ENCODE results near the gene LEFTY1.
"Not testable (repeated sequence)": the region's sequence is repeated elsewhere in the genome, so short reads cannot be mapped to it uniquely, and the experiment has no call there.

Gene LEFTY1, protein sequence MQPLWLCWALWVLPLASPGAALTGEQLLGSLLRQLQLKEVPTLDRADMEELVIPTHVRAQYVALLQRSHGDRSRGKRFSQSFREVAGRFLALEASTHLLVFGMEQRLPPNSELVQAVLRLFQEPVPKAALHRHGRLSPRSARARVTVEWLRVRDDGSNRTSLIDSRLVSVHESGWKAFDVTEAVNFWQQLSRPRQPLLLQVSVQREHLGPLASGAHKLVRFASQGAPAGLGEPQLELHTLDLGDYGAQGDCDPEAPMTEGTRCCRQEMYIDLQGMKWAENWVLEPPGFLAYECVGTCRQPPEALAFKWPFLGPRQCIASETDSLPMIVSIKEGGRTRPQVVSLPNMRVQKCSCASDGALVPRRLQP

DNA sequence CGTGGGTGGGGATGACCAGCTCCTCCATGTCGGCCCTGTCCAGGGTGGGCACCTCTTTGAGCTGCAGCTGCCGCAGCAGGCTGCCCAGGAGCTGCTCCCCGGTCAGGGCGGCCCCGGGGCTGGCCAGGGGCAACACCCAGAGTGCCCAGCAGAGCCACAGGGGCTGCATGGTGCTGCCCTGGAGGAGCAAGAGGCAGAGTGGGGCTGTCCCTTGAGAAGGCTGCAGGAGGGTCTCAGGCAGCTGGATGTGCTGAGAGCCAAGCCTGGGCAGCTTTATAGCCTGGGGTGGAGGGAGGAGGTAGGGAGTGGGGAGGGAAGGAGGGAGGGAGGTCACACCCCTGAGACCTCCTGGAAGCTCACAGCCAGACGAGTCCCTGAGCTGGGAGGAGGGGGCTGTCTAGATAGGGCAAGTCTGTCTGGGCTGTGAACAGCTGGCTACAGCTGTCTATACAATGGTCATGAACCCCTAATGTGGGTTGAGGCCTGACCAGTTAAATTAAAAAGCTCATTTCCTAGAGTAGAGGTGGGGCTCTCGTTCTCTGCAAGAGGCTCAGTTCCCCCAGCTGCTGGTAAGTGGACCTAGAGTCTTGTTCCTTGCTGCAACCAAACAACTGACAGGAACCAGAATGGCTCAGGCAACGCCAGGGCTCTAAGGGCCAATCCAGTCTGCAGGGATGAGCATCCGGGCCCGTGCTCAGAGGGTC, at the start of gene LEFTY1:
LEFTY1 (minus strand) TSS at position 249 of the 704 bp plus-strand sequence; CDS start at position 169, 80 bp downstream.
- TF ChIP-seq, protein P1, sequence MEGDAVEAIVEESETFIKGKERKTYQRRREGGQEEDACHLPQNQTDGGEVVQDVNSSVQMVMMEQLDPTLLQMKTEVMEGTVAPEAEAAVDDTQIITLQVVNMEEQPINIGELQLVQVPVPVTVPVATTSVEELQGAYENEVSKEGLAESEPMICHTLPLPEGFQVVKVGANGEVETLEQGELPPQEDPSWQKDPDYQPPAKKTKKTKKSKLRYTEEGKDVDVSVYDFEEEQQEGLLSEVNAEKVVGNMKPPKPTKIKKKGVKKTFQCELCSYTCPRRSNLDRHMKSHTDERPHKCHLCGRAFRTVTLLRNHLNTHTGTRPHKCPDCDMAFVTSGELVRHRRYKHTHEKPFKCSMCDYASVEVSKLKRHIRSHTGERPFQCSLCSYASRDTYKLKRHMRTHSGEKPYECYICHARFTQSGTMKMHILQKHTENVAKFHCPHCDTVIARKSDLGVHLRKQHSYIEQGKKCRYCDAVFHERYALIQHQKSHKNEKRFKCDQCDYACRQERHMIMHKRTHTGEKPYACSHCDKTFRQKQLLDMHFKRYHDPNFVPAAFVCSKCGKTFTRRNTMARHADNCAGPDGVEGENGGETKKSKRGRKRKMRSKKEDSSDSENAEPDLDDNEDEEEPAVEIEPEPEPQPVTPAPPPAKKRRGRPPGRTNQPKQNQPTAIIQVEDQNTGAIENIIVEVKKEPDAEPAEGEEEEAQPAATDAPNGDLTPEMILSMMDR (IDR thresholded peaks at IDR 0.05; ENCODE audit: insufficient read depth, missing control alignments) = no peak
- FAIRE-seq (no peak), DNase-seq (ENCODE audit: insufficient read length, low spot score) (no peak)

DNA sequence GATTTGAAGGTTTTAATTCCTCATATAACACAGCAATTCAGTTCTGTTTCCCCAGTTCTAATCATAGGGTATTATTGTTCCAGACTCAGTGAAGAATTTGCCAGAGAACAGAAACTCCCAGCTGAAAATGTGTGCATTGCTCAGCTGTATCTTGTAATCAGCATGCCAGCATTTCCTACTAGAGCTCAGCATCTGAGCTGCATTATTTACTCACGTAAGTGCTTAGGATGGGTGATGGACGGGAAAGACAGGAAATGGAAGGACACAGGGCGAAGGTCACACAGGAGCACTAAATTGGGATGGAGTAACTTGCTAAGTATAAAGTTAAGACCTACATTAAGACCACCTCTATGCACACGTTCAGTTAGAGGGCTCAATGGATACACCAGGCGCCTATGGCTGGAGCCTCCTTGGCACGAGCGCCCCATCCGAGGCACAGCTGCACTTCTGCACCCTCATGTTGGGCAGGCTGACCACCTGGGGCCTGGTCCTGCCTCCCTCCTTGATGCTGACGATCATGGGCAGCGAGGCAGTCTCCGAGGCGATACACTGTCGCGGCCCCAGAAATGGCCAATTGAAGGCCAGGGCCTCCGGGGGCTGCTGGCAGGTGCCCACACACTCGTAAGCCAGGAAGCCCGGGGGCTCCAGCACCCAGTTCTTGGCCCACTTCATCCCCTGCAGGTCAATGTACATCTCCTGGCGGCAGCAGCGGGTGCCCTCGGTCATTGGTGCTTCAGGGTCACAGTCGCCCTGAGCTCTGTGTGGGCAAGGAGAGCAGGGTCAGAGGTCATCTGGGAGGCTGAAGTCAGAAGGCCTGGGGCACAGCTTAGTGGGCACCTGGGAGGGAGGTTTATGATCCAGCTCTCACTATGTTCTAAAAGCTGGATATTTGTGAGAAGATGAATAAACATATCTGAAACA, 48.4 kb upstream of the LEFTY1 start:
- no peak for DNase-seq (ENCODE audit: insufficient read length, low spot score)
- TF ChIP-seq, protein P1 (IDR thresholded peaks at IDR 0.05; ENCODE audit: insufficient read depth, missing control alignments) = no peak
- FAIRE-seq = no peak

DNA sequence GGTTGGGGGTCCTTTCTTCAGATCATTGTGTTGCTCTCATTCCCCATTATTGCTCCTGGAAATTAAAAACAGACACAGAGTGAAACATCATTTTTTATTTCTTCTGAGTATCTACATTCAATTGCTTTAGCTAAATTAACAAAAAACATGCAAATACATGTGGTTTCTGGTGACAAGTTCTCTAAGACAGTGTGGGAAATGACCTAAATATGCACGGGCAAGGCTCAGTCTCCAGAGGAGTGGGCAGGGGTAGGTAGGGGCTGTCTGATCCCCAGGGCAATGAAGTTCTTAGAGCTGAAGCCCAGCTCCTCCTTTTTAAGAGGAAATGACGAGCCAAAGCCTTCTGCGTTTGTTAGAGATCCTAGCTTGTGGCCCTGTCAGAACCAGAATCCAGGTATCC, 47.6 kb upstream of the LEFTY1 start:
- no peak for FAIRE-seq
- TF ChIP-seq, protein P1 (IDR thresholded peaks at IDR 0.05; ENCODE audit: insufficient read depth, missing control alignments) = no peak
- DNase-seq (ENCODE audit: insufficient read length, low spot score) = no peak

DNA sequence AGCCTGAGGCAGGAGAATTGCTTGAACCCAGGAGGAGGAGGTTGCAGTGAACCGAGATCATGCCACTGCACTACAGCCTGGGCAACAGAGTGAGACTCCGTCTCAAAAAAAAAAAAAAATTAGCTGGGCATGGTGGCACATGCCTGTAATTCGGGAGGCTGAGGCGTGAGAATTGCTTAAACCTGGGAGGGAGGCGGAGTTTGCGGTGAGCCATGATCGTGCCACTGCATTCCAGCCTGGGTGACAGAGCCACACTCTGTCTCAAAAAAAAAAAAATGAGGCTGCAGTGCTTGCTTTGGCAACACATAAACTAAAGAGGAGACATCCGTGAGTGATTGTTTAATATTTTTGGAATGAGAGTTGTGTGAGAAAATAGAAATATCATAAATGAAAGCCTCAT, 47.1 kb upstream of the LEFTY1 start:
- FAIRE-seq; DNase-seq (ENCODE audit: insufficient read length, low spot score): not testable (repeated sequence)

DNA sequence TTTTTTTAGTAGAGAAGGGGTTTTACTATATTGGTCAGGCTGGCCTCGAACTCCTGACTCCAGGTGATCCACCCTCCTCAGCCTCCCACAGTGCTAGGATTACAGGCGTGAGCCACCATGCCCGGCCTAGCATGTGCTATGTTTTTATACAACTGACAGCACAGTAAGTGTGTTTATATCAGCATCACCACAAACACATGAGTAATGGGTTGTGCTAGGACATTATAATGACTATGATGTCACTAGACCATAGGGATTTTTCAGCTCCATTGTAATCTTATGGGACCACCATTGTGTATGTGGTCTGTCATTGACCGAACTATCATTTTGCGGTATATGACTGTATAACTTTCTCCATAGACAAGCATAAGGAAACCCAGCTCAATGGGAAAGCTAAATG, 45.8 kb upstream of the LEFTY1 start:
- FAIRE-seq = no peak
- no peak for DNase-seq (ENCODE audit: insufficient read length, low spot score)

DNA sequence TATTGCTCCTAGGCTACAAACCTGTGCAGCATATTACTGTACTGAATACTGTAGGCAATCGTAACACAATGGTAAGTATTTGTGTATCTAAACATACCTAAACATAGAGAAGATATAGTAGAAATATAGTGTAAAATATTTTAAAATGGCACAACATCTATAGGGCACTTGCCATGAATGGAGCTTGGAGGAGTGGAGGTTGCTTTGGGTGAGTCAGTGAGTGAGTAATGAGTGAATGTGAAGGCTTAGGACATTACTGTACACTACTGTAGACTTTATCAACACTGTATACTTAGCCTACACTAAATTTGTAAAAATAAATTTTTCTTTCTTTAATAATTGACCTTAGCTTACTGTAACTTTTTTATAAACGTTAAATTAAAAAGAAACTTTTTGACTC, 44.1 kb upstream of the LEFTY1 start:
- TF ChIP-seq, protein P1 (IDR thresholded peaks at IDR 0.05; ENCODE audit: insufficient read depth, missing control alignments) = no peak
- no peak for FAIRE-seq
- no peak for DNase-seq (ENCODE audit: insufficient read length, low spot score)

More for the DNA sequence above, 45.8 kb upstream of the LEFTY1 start:
- TF ChIP-seq, protein P1 (IDR thresholded peaks at IDR 0.05; ENCODE audit: insufficient read depth, missing control alignments) = no peak
